Measurements from ENCODE around the gene SPATA20.

The SPATA20 gene

DNA sequence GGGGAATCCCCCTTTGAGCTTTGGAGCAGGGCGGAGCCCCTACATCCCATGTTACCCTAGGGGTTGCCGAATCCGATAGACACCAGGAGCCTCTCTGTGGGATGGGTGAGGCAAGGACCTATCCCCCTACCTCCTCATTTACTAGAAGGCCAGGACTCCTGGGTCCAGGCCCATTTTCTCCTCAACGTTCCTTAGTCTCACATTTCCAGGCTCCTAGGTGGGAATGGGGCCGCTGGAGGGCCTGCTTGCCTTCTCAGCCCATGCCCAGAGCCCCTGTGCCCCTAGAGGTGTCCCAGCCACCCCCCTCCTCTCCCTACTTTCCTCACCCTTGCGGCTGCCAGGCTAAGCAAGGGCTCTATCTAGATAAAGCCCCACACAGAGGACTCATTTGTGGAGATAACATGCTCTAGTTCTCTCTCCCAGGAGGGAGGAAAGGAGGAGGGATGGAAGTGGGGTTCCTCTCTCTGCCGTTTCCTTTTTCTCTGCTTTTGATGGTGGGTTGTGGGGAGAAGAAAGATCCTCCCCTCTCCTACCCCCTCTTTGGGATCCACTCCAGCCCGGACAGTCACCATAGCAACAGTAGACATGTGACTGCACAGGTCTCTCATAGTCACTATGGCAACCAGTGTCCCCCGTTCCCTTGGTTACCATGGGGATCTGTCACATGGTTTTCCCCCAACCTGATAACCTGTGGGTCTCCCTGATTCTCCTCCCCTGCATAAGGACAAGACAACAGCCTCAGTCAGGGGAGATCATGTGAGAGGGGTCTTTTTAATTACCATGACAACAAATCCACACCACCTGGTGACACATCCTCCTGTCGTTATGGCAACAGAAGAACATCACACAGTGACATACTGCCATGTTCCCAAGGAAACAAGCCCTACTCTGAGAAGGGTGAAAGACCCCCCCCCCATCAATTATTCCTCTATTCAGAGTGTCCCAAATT, 18.7 kb downstream of the SPATA20 start:
- no peak overlapping the region for H3K27ac ChIP-seq (ENCODE audit: insufficient read depth, low read length, poor library complexity, severe bottlenecking)
- DNase-seq = no peak
- no peak overlapping the region for H3K4me3 ChIP-seq (ENCODE audit: insufficient read depth, low read depth, low read length, poor library complexity, severe bottlenecking)
- H3K27me3 ChIP-seq (replicated peaks; ENCODE audit: control insufficient read depth, insufficient read depth, low read length, poor library complexity, severe bottlenecking) = peaks cover 26% of the 10 kb centered on the region
- H3K36me3 ChIP-seq (ENCODE audit: control insufficient read depth, insufficient read depth, low read length) = no peaks in the 10 kb centered on the region
- peaks cover 13% of the 10 kb centered on the region for H3K4me1 ChIP-seq (ENCODE audit: control insufficient read depth, insufficient read depth, low read length, poor library complexity, severe bottlenecking)
- no peaks in the 10 kb centered on the region for H3K9me3 ChIP-seq (ENCODE audit: control insufficient read depth, low read length)

DNA sequence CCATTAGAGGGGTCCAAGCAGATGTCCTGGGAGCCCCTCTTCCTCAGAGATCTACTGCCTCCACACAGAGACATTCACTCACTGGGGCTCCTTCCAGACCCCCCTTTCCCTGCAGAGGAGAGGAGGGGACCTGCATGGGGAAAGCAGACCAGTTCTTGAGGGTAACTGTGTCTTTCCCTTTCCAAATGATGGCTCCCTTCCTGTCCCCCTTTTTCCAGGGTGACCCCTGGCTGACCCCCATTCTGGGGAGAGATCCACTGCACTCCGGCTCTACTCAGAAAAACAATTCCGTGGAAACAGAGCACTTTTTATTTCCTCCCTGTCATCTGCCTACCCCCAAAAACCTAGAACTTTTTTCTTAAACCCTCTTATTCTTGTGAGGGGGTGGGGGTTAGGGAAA, 19.9 kb downstream of the SPATA20 start:
- peaks cover 17% of the 10 kb centered on the region for H3K27me3 ChIP-seq (replicated peaks; ENCODE audit: control insufficient read depth, insufficient read depth, low read length, poor library complexity, severe bottlenecking)
- H3K27ac ChIP-seq (ENCODE audit: insufficient read depth, low read length, poor library complexity, severe bottlenecking) = no peak overlapping the region
- no peak overlapping the region for H3K4me3 ChIP-seq (ENCODE audit: insufficient read depth, low read depth, low read length, poor library complexity, severe bottlenecking)
- no peak for DNase-seq
- peaks cover 6% of the 10 kb centered on the region for H3K4me1 ChIP-seq (ENCODE audit: control insufficient read depth, insufficient read depth, low read length, poor library complexity, severe bottlenecking)
- no peaks in the 10 kb centered on the region for H3K36me3 ChIP-seq (ENCODE audit: control insufficient read depth, insufficient read depth, low read length)
- no peaks in the 10 kb centered on the region for H3K9me3 ChIP-seq (ENCODE audit: control insufficient read depth, low read length)

DNA sequence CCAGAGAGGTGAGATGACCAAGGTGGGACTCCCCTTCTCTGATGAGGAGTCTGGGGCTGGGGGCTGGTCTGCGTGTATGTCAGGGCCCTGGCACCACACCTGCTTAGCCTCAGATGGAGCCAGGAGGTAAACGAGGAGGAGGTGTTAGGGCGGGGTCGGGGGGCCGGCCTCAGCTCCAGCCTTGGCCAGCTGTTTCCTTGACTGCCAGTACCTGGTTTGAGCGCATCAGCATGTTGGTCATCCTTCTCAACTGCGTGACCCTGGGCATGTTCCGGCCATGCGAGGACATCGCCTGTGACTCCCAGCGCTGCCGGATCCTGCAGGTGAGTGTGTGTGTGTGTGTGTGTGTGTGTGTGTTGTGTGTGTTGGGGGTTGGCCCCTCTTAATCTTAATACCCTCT, 21.7 kb downstream of the SPATA20 start:
- Histone ChIP-seq H3K9me3 (ENCODE audit: control insufficient read depth, low read length) (no peaks in the 10 kb centered on the region), H3K36me3 (ENCODE audit: control insufficient read depth, insufficient read depth, low read length) (no peaks in the 10 kb centered on the region), H3K27ac (ENCODE audit: insufficient read depth, low read length, poor library complexity, severe bottlenecking) (no peak overlapping the region), H3K4me1 (ENCODE audit: control insufficient read depth, insufficient read depth, low read length, poor library complexity, severe bottlenecking) (no peaks in the 10 kb centered on the region), H3K27me3 (replicated peaks; ENCODE audit: control insufficient read depth, insufficient read depth, low read length, poor library complexity, severe bottlenecking) (peaks cover 2% of the 10 kb centered on the region), H3K4me3 (ENCODE audit: insufficient read depth, low read depth, low read length, poor library complexity, severe bottlenecking) (no peak overlapping the region)
- no peak for DNase-seq

DNA sequence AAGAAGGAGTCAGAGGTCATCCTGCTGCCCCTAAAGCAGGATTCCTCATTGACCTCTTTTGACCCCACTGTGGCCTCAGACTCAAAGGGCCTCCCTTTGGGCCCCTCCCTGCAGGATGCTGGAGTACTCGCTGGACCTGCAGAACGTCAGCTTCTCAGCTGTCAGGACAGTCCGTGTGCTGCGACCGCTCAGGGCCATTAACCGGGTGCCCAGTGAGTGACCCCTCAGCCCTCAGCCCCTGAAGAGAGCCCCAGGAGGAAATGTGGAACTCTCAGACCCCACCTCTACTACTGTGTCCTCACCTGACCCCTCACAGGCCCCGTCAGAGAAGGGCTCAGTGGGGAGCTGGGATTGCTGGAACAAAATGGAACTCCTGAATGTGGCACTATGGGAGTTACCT, 22.6 kb downstream of the SPATA20 start:
- H3K27me3 ChIP-seq (replicated peaks; ENCODE audit: control insufficient read depth, insufficient read depth, low read length, poor library complexity, severe bottlenecking) = peaks cover 2% of the 10 kb centered on the region
- DNase-seq = no peak
- no peaks in the 10 kb centered on the region for H3K9me3 ChIP-seq (ENCODE audit: control insufficient read depth, low read length)
- H3K4me1 ChIP-seq (ENCODE audit: control insufficient read depth, insufficient read depth, low read length, poor library complexity, severe bottlenecking) = no peaks in the 10 kb centered on the region
- H3K36me3 ChIP-seq (ENCODE audit: control insufficient read depth, insufficient read depth, low read length) = no peaks in the 10 kb centered on the region
- no peak overlapping the region for H3K4me3 ChIP-seq (ENCODE audit: insufficient read depth, low read depth, low read length, poor library complexity, severe bottlenecking)
- no peak overlapping the region for H3K27ac ChIP-seq (ENCODE audit: insufficient read depth, low read length, poor library complexity, severe bottlenecking)

DNA sequence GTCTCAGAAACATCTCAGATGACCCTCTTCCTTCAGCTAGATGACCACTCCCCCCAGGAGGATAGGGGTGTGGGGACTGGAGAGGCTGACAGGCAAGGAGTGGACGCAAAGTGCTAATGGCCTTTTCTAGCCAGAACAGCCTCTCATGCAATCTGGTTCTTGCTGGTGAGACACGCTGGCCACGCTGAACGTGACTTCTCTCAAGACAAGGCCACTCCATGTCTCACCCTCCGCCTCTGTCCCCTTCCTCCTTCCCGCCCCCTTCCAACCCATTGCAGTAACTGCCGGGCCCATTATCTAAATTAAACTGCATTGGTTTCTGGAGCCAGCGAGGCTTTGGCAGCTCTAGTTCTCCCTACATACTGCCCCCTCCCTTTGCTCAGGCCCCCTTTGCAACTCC, 23.1 kb downstream of the SPATA20 start:
- H3K27ac ChIP-seq (ENCODE audit: insufficient read depth, low read length, poor library complexity, severe bottlenecking) = no peak overlapping the region
- no peaks in the 10 kb centered on the region for H3K36me3 ChIP-seq (ENCODE audit: control insufficient read depth, insufficient read depth, low read length)
- no peak overlapping the region for H3K4me3 ChIP-seq (ENCODE audit: insufficient read depth, low read depth, low read length, poor library complexity, severe bottlenecking)
- peaks cover 2% of the 10 kb centered on the region for H3K27me3 ChIP-seq (replicated peaks; ENCODE audit: control insufficient read depth, insufficient read depth, low read length, poor library complexity, severe bottlenecking)
- H3K9me3 ChIP-seq (ENCODE audit: control insufficient read depth, low read length) = no peaks in the 10 kb centered on the region
- DNase-seq = no peak
- H3K4me1 ChIP-seq (ENCODE audit: control insufficient read depth, insufficient read depth, low read length, poor library complexity, severe bottlenecking) = no peaks in the 10 kb centered on the region

DNA sequence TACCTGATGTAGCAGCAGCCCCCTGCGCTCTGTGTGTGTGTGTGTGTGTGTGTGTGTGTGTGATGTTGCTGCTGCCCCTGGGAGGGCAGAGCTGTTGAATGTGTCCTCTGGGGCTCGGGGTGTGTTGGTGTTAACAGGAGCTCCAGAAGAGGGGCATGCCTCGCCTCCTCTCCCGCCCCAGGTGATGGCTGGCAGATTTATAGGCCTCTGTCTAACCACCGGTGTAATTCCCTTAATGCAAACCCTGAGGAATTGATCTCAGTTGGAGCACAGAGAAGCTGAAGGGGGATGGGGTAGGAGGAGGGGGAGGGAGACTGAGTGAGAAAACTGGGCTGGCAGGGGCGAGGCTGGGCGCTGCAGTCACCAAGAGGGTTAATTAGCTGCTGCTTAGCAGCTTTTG, 23.6 kb downstream of the SPATA20 start:
- Histone ChIP-seq H3K4me3 (ENCODE audit: insufficient read depth, low read depth, low read length, poor library complexity, severe bottlenecking) (no peak overlapping the region), H3K27me3 (replicated peaks; ENCODE audit: control insufficient read depth, insufficient read depth, low read length, poor library complexity, severe bottlenecking) (peaks cover 2% of the 10 kb centered on the region), H3K9me3 (ENCODE audit: control insufficient read depth, low read length) (no peaks in the 10 kb centered on the region), H3K36me3 (ENCODE audit: control insufficient read depth, insufficient read depth, low read length) (no peaks in the 10 kb centered on the region), H3K27ac (ENCODE audit: insufficient read depth, low read length, poor library complexity, severe bottlenecking) (no peak overlapping the region), H3K4me1 (ENCODE audit: control insufficient read depth, insufficient read depth, low read length, poor library complexity, severe bottlenecking) (no peaks in the 10 kb centered on the region)
- no peak for DNase-seq

DNA sequence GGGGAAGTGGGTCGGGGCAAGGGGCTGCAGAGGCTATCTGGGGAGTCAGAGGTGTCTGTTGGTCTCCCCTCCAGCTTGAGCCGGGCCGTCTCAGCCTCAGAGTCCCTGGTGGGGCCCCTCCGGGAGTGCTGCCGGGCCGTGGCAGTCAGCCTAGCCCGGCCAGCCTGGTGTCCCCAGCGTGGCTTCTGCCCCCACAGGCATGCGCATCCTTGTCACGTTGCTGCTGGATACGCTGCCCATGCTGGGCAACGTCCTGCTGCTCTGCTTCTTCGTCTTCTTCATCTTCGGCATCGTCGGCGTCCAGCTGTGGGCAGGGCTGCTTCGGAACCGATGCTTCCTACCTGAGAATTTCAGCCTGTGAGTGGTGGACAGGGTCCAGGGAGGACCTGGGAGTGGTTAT, 24.7 kb downstream of the SPATA20 start:
- no peak for DNase-seq
- Histone ChIP-seq H3K4me1 (ENCODE audit: control insufficient read depth, insufficient read depth, low read length, poor library complexity, severe bottlenecking) (no peaks in the 10 kb centered on the region), H3K4me3 (ENCODE audit: insufficient read depth, low read depth, low read length, poor library complexity, severe bottlenecking) (no peak overlapping the region), H3K9me3 (ENCODE audit: control insufficient read depth, low read length) (no peaks in the 10 kb centered on the region), H3K27ac (ENCODE audit: insufficient read depth, low read length, poor library complexity, severe bottlenecking) (no peak overlapping the region), H3K27me3 (replicated peaks; ENCODE audit: control insufficient read depth, insufficient read depth, low read length, poor library complexity, severe bottlenecking) (no peaks in the 10 kb centered on the region), H3K36me3 (ENCODE audit: control insufficient read depth, insufficient read depth, low read length) (no peaks in the 10 kb centered on the region)

DNA sequence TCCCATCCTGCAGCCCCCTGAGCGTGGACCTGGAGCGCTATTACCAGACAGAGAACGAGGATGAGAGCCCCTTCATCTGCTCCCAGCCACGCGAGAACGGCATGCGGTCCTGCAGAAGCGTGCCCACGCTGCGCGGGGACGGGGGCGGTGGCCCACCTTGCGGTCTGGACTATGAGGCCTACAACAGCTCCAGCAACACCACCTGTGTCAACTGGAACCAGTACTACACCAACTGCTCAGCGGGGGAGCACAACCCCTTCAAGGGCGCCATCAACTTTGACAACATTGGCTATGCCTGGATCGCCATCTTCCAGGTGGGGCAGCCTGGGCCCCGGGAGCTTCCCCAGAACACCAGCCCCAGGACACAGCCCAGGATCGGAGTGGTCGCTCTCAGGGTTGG, 25.6 kb downstream of the SPATA20 start:
- no peak overlapping the region for H3K4me3 ChIP-seq (ENCODE audit: insufficient read depth, low read depth, low read length, poor library complexity, severe bottlenecking)
- H3K27me3 ChIP-seq (replicated peaks; ENCODE audit: control insufficient read depth, insufficient read depth, low read length, poor library complexity, severe bottlenecking) = no peaks in the 10 kb centered on the region
- H3K36me3 ChIP-seq (ENCODE audit: control insufficient read depth, insufficient read depth, low read length) = no peaks in the 10 kb centered on the region
- no peaks in the 10 kb centered on the region for H3K4me1 ChIP-seq (ENCODE audit: control insufficient read depth, insufficient read depth, low read length, poor library complexity, severe bottlenecking)
- H3K9me3 ChIP-seq (ENCODE audit: control insufficient read depth, low read length) = no peaks in the 10 kb centered on the region
- no peak overlapping the region for H3K27ac ChIP-seq (ENCODE audit: insufficient read depth, low read length, poor library complexity, severe bottlenecking)
- DNase-seq = no peak

DNA sequence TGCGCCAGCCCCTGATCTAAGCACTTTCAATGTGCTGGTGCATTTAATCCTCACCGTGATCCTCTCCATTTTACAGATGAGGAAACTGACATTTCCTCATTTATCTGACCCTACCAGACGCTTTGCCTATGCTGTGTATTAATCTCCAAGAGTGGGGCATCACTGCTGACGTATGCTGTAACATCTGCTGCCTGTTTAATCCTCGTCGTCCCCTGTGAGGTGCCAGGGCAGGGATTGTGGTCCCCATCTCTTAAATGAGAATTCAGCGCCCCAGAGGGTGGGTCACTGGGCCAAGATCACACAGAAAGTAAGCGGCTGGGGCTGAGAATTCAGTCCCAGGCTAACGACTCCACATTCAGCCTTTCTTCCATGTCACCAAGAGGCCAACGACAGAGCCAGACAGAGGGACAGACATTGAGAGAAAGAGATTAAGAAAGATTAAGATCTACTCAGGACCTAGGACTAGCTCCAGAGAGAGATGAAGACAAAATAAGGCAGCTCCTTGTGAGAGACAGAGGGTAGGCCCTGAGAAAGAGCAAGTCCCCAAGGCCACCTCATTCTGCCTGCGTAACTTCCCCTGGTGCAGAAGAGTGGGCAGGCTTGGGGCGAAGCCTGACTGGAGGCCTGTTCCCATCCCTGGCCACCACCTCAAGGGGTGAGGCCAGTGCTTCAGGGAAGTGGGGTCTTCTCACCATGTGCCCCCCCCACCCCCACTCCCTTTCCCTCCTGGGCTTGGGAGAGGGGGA, 27.1 kb downstream of the SPATA20 start:
- no peak for DNase-seq
- Histone ChIP-seq H3K9me3 (ENCODE audit: control insufficient read depth, low read length) (no peaks in the 10 kb centered on the region), H3K4me3 (ENCODE audit: insufficient read depth, low read depth, low read length, poor library complexity, severe bottlenecking) (no peak overlapping the region), H3K36me3 (ENCODE audit: control insufficient read depth, insufficient read depth, low read length) (no peaks in the 10 kb centered on the region), H3K27me3 (replicated peaks; ENCODE audit: control insufficient read depth, insufficient read depth, low read length, poor library complexity, severe bottlenecking) (no peaks in the 10 kb centered on the region), H3K4me1 (ENCODE audit: control insufficient read depth, insufficient read depth, low read length, poor library complexity, severe bottlenecking) (no peaks in the 10 kb centered on the region), H3K27ac (ENCODE audit: insufficient read depth, low read length, poor library complexity, severe bottlenecking) (no peak overlapping the region)

DNA sequence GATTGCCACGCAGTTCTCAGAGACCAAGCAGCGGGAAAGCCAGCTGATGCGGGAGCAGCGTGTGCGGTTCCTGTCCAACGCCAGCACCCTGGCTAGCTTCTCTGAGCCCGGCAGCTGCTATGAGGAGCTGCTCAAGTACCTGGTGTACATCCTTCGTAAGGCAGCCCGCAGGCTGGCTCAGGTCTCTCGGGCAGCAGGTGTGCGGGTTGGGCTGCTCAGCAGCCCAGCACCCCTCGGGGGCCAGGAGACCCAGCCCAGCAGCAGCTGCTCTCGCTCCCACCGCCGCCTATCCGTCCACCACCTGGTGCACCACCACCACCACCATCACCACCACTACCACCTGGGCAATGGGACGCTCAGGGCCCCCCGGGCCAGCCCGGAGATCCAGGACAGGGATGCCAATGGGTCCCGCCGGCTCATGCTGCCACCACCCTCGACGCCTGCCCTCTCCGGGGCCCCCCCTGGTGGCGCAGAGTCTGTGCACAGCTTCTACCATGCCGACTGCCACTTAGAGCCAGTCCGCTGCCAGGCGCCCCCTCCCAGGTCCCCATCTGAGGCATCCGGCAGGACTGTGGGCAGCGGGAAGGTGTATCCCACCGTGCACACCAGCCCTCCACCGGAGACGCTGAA, 28.7 kb downstream of the SPATA20 start:
- Histone ChIP-seq H3K36me3 (ENCODE audit: control insufficient read depth, insufficient read depth, low read length) (no peaks in the 10 kb centered on the region), H3K4me3 (ENCODE audit: insufficient read depth, low read depth, low read length, poor library complexity, severe bottlenecking) (no peak overlapping the region), H3K9me3 (ENCODE audit: control insufficient read depth, low read length) (no peaks in the 10 kb centered on the region), H3K4me1 (ENCODE audit: control insufficient read depth, insufficient read depth, low read length, poor library complexity, severe bottlenecking) (no peaks in the 10 kb centered on the region), H3K27me3 (replicated peaks; ENCODE audit: control insufficient read depth, insufficient read depth, low read length, poor library complexity, severe bottlenecking) (no peaks in the 10 kb centered on the region), H3K27ac (ENCODE audit: insufficient read depth, low read length, poor library complexity, severe bottlenecking) (no peak overlapping the region)
- no peak for DNase-seq
